Measurements from ENCODE around the gene SCRN3.

The SCRN3 gene

DNA sequence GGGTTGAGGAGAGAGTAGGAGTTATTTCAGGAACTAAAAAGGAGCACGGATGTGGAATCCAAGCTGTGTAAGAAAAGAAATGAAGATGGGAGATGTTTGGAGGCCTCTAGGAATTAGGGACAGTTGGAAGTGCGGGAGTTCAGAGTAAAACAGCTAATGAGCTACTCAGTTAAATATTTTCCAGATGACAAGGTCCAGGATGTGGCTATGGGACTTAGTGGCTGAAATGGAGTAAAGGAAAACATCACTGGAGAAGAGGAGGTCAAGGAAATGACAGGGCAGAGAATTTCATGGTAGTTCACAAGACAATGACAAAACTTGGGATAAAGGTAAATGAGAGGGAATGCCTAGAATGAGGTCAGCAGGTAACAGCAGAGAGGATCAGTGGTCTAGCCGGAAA is 78.3 kb downstream of the SCRN3 start:
- DNase-seq (ENCODE audit: extremely low read depth, insufficient read length) = no peak

DNA sequence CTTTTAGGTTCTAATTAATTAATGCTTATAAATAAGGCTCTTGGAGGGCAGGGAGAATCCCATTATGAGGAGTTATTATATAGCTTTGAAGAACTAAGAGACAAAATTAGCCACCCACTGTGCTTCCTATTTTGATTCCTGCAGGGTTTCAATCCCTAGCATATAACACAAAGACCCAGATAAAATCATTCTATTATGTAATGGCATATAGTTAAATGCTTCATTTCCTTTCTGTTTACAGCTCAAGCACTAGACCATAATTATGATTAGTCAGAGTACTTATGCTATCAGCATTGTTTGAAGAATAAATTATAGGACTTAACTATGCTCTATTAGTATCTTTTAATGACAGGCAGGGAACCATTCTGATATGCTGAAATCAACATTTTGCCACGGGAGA is 82.2 kb downstream of the SCRN3 start:
- TF ChIP-seq, protein P1, sequence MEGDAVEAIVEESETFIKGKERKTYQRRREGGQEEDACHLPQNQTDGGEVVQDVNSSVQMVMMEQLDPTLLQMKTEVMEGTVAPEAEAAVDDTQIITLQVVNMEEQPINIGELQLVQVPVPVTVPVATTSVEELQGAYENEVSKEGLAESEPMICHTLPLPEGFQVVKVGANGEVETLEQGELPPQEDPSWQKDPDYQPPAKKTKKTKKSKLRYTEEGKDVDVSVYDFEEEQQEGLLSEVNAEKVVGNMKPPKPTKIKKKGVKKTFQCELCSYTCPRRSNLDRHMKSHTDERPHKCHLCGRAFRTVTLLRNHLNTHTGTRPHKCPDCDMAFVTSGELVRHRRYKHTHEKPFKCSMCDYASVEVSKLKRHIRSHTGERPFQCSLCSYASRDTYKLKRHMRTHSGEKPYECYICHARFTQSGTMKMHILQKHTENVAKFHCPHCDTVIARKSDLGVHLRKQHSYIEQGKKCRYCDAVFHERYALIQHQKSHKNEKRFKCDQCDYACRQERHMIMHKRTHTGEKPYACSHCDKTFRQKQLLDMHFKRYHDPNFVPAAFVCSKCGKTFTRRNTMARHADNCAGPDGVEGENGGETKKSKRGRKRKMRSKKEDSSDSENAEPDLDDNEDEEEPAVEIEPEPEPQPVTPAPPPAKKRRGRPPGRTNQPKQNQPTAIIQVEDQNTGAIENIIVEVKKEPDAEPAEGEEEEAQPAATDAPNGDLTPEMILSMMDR (IDR thresholded peaks at IDR 0.05; ENCODE audit: insufficient read depth, low read length, poor library complexity, severe bottlenecking) = no peak
- no peaks in the 10 kb centered on the region for H3K27me3 ChIP-seq (replicated peaks; ENCODE audit: control insufficient read depth, insufficient read depth, low read length)
- H3K36me3 ChIP-seq (ENCODE audit: control insufficient read depth, insufficient read depth, low read length) = no peaks in the 10 kb centered on the region
- DNase-seq (ENCODE audit: extremely low read depth, insufficient read length) = no peak
- H3K4me3 ChIP-seq (replicated peaks; ENCODE audit: low read depth, low read length) = no peak overlapping the region

More for the DNA sequence above, 78.3 kb downstream of the SCRN3 start:
- Histone ChIP-seq H3K4me3 (replicated peaks; ENCODE audit: low read depth, low read length) (no peak overlapping the region), H3K27me3 (replicated peaks; ENCODE audit: control insufficient read depth, insufficient read depth, low read length) (no peaks in the 10 kb centered on the region), H3K36me3 (ENCODE audit: control insufficient read depth, insufficient read depth, low read length) (no peaks in the 10 kb centered on the region)
- TF ChIP-seq, protein P1 (IDR thresholded peaks at IDR 0.05; ENCODE audit: insufficient read depth, low read length, poor library complexity, severe bottlenecking) = no peak

Measured in GM06990 (cell line).